Activated naive CD4-positive, alpha-beta T cell (primary cell): ENCODE data around the gene B3GALT4.
"Not testable (repeated sequence)": the region's sequence is repeated elsewhere in the genome, so short reads cannot be mapped to it uniquely, and the experiment has no call there.

Source experiments
- DNase-seq, 4 experiments: peaks; one replicate each; lab custom pipeline; 2025; lab: John Stamatoyannopoulos, UW

The B3GALT4 gene, protein sequence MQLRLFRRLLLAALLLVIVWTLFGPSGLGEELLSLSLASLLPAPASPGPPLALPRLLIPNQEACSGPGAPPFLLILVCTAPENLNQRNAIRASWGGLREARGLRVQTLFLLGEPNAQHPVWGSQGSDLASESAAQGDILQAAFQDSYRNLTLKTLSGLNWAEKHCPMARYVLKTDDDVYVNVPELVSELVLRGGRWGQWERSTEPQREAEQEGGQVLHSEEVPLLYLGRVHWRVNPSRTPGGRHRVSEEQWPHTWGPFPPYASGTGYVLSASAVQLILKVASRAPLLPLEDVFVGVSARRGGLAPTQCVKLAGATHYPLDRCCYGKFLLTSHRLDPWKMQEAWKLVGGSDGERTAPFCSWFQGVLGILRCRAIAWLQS

DNA sequence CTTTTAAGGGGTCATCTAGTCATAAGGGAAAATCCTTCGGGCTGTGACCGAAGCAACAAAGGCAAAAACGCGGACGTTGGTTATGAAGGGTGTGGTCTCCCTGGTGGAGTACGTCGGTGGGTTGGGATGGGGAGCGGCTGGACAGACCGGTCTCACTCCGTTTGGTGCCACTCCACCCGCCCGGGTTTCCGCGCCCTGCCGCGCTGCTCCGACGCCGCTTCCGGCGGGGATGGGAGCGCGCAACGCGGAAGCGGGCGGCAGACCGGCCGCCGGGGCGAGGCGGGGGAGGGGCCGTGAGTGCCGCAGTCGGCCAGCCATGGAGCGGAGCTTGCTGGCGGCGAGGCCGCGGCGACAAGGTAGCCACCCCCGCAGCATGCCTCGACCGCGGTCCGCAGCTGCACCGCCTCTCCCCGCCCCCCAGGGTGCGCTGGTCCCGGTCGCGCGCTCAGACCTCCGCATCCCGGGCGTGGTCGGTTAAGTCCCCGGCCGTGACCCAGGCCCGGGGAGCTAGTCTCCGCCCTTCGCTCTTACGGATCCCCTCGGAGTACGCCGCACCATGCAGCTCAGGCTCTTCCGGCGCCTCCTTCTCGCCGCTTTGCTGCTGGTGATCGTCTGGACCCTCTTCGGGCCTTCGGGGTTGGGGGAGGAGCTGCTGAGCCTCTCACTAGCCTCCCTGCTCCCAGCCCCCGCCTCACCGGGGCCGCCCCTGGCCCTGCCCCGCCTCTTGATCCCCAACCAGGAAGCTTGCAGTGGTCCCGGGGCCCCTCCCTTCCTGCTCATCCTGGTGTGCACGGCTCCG lies at the start of gene B3GALT4:
B3GALT4 (plus strand) TSS at position 260 of the 799 bp plus-strand sequence; CDS start at position 557, 297 bp downstream.
- peak; percentile 45 to 65 (median 57) for DNase-seq

DNA sequence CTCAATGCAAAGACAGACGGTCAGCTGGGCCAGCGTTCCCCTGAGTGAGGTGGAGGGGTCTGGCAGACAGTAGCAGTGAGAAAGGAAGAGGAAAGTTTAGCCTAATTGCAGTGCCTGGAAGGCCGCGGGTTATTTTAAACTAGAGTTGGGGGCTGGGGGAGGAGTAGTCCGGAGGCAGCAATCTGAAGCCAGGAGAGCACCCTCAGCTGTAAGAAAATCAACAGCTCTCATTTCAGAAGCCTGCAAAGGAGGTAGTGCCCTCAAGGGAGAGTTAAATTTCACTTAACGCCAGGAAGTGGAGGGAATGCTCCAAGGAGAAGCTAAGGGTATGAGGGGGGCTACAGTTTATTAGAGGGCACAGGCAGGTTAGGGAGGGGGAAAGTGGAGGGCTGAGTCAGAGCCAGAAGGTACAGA lies 41.7 kb upstream of the B3GALT4 start:
- no peak for DNase-seq

DNA sequence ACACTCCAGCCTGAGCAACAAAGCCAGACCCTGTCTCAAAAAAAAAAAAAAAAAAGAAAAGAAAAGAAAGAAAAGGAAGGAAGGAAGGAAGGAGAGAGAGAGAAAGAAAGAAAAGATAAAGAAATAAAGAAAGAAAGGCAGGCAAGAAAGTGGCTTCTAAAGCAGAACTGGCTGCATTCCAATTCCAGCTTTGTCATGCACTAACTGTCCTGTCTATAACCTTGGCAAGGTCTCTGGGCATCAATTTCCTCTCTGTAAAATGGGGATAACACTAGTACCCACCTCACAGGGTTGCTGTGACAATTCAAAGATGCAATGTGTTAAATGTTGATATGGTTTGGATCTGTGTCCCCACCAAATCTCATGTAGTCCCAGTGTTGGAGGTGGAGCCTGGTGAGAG lies 40.6 kb upstream of the B3GALT4 start:
- DNase-seq = no peak

DNA sequence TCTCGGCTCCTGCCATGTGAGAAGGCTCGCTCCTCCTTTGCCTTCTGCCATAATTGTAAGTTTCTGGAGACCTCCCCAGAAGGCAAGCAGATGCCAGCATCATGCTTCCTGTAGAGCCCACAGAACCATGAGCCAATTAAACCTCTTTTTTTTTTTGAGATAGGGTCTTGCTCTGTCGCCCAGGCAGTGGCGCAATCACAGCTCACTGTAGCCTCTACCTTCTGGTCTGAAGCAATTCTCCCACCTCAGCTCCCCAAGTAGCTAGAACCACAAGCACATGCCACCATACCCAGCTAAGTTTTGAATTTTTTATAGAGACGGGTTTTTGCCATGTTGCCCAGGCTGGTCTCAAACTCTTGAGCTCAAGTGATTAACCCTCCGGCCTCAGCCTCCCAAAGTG lies 40.1 kb upstream of the B3GALT4 start:
- DNase-seq = no peak

DNA sequence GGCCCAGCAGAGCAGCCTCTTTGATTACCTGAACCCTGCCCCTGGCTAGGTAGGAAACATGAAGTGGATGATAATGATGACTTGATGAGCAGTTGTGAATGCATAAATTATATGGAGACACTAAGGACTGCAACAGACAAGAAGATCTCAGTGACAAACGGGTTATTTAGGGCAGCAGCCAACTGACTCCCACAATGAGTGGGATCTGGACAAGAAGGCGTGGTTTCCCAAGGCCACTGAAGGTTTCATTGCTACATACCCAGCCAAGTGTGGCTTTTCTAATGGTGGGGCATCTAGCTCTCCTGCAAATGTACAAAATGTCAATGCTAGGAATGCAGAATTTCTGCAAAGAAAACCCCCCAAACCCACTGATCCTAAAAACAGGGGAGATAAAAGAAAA lies 39.2 kb upstream of the B3GALT4 start:
- DNase-seq = no peak

DNA sequence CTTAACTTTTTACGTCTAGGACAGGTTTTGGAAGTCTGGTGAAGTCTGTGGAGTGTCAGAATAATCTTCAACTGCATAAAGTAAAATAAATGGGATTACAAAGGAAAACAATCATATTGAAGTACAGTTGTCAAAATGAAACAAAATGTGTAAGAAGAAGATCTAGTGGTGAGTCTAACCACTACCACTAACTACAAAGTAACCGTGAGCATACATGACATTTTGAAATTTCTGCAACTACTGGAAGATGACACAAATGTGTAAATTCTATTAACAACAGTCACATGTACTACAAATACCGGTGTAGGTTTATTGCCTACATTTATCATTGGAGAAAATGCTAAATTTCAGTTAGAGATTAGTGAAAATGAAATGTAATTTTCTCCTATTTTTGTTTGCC lies 35.0 kb upstream of the B3GALT4 start:
- DNase-seq = no peak

DNA sequence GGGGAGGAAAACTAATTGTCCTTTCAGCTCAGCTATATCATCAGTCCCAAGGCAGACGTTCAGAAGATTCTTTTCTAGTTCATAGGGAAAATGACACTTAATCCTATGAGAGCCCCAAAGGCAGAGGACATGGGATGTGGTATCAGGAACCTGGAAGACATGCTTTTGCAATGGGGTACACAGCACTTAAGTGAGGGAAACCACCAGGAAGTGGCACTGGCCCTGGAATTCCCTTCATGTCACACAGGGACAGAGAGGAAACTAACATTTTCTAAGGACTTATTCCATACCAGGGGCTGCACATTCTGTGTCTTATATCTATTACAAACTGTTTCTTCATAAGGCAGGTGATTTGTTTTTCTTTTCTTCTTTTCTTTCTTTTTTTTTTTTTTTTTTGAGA lies 33.4 kb upstream of the B3GALT4 start:
- no peak for DNase-seq

DNA sequence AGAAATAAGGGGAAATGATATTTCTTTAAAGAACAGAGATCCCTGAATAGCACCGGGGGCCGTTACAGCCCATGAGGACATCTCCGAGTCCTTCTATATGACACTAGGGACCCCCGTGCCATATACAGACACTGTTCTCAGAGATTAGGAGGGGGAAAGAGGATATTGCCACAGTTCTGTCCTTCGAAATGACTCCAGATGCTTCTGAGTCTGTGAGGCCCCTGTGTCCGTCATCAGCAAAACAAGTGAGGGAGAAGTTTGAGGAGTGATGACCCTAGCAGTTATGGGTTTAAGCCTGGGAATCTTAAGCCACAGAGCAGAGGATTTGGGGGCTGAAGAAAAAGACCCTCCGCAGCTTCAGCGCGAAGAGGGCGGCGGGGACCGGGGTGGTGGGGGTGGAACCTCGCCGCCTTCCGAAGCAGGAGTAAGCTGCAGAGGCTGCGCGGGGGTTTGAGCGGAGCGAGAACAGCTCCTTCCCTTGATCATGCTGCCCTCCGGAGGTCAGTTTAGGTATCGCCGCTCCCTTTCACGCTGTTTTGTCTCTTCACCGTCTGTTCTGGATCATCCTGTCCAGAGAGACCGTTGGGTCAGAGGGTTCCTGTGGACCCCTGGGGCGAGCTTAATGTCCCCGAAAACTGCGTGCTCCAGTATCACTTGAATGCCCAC lies 28.8 kb upstream of the B3GALT4 start:
- DNase-seq = peak; percentile 81 to 92 (median 89)

DNA sequence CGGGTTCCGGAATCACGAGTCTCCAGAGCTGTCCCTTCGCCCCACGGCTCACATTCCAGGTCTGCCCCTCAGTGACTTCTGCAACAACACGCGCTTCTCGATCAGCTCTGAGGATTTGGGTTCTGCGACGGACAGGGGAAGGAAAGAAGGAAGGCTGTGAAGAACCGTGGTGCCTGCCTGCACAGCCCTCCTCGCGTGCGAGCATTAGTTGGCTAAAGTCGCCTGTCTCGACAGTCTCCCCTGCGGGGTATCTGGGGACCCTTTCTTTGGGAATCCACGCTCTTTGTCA lies 28.3 kb upstream of the B3GALT4 start:
- DNase-seq = peak in 2 of 4 experiments; percentile 35 to 67

DNA sequence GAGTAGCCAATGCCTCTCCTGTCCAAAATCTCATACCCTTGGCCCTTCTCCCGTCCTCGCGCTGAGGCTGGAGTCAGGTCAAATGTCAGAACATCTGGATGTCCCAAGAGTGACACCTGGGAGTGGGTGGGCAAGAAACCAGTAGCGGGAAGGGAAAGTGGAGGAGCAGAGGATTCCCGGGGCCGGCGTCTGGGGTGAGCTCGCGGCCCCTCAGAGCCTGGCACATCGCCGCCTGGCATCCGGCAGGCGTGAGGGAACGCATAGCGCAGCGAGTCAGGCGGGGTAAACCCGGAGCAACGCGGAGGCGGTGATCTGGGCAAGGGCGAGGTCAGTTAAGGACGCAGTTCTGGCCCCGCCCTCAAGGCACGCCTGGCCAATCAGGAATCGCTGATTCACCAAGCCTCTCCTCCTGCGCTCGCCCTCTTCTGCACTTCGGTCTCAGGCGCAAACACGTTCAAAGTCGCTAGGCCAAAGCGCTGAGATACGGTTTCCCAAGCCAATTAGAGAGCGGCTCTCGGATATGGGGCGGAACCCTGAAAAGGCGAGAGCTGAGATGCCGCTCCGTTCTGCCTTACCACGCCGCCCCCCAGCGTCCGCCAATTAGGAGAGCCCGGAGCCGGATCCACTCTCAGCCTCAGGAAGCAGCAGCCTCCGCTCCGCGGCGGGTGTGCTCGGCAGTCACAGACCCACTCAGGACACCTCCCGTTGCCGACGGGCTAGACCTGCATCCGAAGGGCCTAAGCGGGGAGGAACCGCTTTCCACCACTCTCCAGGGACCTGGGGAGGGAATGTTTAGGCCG lies 27.8 kb upstream of the B3GALT4 start:
- peak; percentile 85 to 99 (median 88) for DNase-seq

DNA sequence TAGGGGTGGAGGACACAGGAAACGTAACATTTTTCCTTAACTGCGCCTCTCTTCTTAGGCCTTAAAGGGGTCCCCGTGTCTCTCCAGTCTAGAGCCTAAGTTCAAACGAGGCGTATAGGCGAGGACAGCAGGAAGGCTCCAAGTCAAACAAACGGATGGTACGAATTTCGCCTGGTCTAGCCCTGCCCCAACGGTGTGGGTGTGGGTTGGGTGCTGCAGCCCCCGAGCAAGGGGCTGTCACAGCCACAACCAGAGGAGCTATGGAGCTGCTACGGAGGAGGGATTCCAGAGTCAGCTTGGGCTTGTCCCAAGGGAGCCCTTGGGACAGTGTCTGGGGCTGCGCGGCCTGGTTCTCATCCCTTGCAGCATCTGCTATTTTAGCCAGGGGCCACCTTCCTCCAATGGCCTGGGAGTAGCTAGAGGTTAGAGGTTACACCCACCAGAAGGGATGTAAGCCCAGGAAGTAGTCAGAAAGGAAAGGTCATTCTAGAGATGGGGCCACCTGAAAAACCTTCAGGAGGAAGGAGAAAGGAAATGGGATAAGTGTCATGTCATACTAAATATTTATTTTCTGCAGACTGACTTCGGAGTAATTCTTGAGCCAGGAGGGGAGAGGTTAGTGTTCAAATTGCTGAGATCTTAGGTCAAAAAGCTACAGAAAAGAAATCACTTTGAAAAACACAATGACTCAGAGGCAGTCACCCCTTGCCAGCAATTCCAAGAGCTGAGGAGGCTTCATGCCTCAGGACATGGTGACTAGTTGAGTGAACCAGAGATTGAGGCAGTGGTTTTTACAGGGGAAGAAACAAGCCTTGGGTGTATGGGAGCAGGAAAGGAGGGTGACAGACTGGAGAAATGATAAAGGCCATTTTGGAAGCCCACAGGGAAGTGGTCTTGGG lies 26.9 kb upstream of the B3GALT4 start:
- no peak for DNase-seq

DNA sequence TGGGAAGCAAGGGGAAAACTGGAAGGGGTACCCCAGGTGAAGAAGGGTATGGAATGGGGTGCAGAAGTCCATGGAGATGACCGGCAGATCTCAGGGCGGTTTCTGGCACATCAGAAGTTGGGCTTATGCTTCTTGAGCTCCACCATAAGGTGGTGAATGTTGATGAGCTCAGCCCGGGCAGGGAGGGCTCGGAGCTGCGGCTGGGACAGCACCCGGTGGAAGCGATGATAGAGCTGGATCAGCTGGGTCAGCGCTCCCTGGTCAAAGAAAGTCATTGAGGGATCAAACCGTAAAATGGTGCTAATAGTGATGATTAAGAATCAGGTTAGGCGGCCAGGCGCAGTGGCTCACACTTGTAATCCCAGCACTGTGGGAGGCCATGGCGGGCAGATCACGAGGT lies 26.2 kb upstream of the B3GALT4 start:
- DNase-seq = no peak

DNA sequence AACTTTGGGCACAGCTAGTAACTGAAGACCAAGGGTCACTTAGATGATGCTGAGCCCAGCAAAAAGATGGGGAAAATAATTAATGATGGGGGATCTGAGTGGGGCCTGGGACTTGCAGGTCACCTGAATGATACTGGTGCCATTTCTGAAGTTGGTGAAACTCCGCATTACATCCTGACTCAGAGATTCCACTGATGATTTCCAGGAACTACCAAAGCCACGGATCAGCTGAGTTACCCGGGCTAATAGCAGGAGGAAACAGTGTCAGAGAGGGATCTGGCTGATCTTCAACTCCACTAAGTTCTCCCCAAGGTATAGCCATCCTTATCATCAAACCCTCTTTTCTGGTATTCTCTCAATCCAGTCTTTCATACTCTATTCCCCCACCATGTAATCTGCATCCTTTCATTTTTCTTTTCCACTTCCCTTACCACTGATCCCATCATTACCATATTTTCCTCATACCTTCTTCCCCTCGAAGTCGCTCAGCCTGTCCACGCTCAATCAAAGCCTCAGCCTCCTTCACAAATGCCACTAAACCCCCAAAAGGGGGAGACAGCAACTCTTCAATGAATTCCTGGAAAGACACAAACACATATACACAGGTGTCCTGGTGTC lies 25.4 kb upstream of the B3GALT4 start:
- DNase-seq = no peak

DNA sequence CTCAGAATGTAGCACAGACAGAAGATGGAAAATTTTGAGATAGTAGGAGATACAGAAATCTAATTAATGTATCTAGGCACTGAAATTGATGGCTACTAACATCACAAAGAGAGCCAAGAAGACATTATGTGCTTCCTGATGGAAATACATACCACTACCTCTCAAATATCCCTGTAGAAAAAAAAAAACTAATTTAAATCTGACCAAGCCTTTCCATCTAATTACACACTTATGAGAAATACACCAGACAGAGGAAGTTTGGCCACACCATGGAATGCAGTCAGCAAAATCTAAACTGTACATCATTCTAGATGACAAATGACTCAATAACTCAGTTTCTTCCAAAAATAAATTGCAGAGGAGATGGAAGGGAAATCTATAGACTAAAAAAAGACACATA lies 24.2 kb upstream of the B3GALT4 start:
- no peak for DNase-seq

DNA sequence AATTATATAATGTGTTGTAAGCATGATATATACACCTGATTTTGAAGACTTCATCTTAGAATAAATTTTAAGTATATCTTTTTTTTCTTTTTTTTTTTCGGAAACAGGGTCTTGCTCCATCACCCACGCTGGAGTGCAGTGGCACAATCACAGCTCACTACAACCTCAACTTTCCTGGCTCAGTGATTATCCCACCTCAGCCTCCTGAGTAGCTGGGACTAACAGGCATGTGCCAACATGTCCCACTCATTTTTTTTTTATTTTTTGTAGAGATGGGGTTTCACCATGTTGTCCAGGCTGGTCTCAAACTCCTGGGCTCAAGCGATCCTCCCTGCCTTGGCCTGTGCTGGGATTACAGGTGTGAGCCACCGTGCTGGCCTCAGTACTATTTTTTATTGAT lies 22.3 kb upstream of the B3GALT4 start:
- no peak for DNase-seq

DNA sequence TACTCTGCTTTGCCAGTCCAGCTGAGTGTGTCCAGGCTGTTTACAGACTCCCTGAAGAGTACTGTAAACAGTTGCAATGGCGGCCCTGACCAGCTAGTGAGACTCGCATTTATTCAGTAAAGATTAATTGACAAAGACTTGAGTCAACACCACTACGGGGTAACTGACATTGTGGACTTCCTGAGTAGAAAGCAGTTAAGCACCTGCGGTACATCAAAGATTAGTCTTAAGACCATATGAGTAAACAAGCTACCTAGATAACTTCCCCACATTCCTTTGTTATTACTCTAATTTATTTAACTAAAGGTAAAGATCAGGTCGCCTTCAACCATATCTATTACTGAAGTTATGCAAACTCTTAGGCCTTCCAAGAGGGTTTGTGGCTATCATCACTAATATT lies 17.9 kb upstream of the B3GALT4 start:
- DNase-seq = no peak

DNA sequence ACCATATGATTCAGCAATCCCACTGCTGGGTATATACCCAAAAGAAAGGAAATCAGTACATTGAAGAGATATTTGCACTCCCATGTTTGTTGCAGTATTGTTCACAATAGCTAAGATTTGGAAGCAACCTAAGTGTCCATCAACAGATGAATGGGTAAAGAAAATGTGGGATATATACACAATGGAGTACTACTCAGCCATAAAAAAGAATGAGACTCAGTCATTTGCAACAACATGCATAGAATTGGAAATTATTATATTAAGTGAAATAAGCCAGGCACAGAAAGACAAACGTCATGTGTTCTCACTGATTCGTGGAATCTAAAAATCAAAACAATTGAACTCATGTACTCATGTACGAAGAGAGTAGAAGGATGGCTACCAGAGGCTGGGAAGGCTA lies 14.4 kb upstream of the B3GALT4 start:
- not testable (repeated sequence) for DNase-seq

DNA sequence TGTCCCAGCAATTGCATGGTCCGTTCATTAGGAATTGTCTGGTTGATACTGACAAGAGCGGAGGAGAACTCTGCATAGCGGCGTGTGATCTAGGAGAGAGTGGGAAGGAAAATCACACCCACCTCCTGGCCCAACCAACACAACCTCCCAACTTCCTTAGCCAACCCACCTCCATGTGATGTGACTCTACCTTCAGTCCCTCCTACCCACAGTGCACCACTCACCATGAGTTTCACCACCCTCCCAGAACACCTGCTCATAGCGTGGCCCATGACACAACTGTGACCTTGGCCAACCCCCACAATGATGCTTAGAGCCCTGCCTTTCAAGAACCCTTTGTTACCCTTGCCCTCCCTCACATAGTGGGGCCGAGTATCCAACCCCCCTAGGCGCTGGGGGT lies 12.9 kb upstream of the B3GALT4 start:
- no peak for DNase-seq

DNA sequence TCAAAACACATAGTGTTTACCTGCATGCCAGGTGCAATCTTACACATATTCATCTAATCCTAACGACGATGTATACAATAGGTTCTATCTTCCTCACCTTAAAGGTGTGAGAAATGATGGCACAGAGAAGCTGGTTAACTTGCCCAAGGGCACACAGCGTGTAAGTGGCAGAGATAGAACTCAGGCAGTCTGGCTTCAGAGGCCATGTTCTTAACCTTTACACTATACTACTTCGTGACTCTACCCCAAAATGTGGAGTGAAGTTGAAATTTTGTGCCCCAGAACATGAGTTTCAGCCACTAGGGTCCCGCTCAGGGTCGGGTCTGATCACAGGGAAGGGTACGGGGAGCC lies 5.8 kb upstream of the B3GALT4 start:
- DNase-seq = no peak

DNA sequence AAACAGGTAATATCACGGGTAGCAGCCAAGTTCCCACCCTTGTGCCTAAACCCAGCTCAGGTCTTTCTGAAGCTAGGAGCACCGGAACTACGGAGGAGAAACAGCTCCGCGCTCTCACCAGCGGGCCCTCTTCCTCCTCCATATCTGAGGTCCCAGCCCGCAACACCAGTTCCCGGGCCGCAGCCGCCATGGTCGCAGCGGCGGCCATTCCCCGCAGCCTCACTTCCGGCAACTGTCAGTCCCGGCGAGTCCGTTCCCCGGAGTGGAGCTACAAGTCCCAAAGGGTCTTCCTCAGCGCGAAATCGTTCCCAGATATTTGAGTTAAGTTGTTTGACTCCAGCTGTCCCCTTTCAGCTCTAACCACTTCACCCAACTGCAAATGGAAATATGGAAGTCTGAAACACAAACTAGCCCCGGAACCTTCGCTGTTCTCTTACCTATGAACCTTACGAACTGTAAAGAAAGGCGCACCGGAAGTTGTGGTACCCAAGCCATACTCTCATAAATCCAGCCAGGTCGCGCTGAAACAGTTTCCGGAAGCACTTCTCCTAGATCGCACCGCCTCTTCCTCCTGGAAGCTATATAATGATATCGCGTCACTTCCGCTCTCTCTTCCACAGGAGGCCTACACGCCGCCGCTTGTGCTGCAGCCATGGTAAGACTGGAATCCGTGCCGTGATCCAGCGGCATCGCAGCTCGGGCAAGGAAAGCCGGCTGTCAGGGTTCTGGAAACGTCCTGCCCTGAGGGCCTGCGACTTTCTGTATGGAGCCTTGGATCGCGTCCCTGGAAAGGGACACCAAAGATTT lies 5.3 kb upstream of the B3GALT4 start, which contains the start of the genes RPS18 and VPS52:
RPS18 (plus strand) TSS at position 608 of the 807 bp plus-strand sequence; CDS start at position 653, 45 bp downstream.
VPS52 (minus strand) TSS at position 409 of the 807 bp plus-strand sequence; CDS start at position 208, 201 bp downstream.
- DNase-seq = peak; percentile 77 to 80 (median 80)
